Transverse colon (tissue), 4 donors: Measurements from ENCODE around the gene NANS. TPM values are rescaled to one million over a fixed set of nuclear protein-coding genes. Genes with fewer than 3 reads are reported as not detected.

Experiments
- DNase-seq: peaks from one replicate; pipeline ENCODE4 v3.0.0-alpha.2; 2019
- H3K27ac ChIP-seq, 4 donors: fragments of 200-600 bp; sonication (generic); 2 replicates each; pipeline ENCODE4 v1.5.1; 2016 to 2018; ENCODE audit warnings: inconsistent platforms in 4 of 4
- H3K27me3 ChIP-seq: fragments of 200-600 bp; sonication (generic); 2 replicates; pipeline ENCODE4 v1.5.1; 2017; ENCODE audit warnings: inconsistent platforms
- H3K36me3 ChIP-seq, 4 donors: fragments of 200-600 bp; sonication (generic); 2 replicates each; pipeline ENCODE4 v1.5.1; 2017 to 2019; ENCODE audit warnings: inconsistent platforms in 4 of 4
- H3K4me1 ChIP-seq, 4 donors: fragments of 200-600 bp; sonication (generic); 2 replicates each; pipeline ENCODE4 v1.5.1; 2017 to 2020; ENCODE audit warnings: inconsistent platforms in 4 of 4
- H3K4me3 ChIP-seq, 4 donors: fragments of 200-600 bp; sonication (generic); 1 replicate in 1 of 4; 2 replicates in 3 of 4; pipeline versions ENCODE4 v1.5.1 to v1.6.1; 2017 to 2019; ENCODE audit warnings: inconsistent platforms in 4 of 4
- H3K9me3 ChIP-seq, 2 donors: fragments of 200-600 bp; sonication (generic); 2 replicates each; pipeline ENCODE4 v1.5.1; 2017 to 2019; ENCODE audit warnings: inconsistent platforms in 2 of 2
- EP300 ChIP-seq: sonication (generic); formaldehyde crosslinking; IDR thresholded peaks from one replicate; pipeline ENCODE4 v1.6.1; 2017; ENCODE audit warnings: antibody characterized with exemption, low read depth
- POLR2A ChIP-seq: fragments of 450-650 bp; IDR thresholded peaks from one replicate; pipeline ENCODE4 v1.6.1; 2016; ENCODE audit warnings: antibody characterized with exemption, mild to moderate bottlenecking, moderate library complexity
- POLR2AphosphoS5 ChIP-seq, 3 donors: sonication (generic); formaldehyde crosslinking; IDR thresholded peaks; one replicate each; pipeline ENCODE4 v1.6.1; 2016; ENCODE audit warnings: antibody characterized with exemption in 3 of 3
- WGBS, 2 donors: methylation state at CpG; one replicate each; pipeline ENCODE4 v1.1.5; 2018; ENCODE audit warnings: low coverage in 1 of 2; 5-methylcytosine and 5-hydroxymethylcytosine counted together
- in situ Hi-C, 4 donors: fragments of 200-750 bp; cut with MboI; loops; one replicate each; pipeline versions ENCODE4 v1.15.0 to v1.15.1; 2017; ENCODE audit warnings: low sequenced_read_pairs in 3 of 4, low pct_ligation_motif_present in 1 of 4, low pct_unique_long_range_greater_than_20kb in 1 of 4
- intact Hi-C: fragments of 100-400 bp; cut with DNase I; formaldehyde crosslinking; loops from one replicate; pipeline ENCODE4 v1.15.1; 2023; ENCODE audit warnings: low total_unique reads
- total RNA-seq, 4 donors: library from RNA; depleted of rRNA; stranded (reverse); fragments of >200 nt; gene quantifications; one replicate each; pipeline ENCODE4 v1.1.0, GENCODE V29; 2016
- TF ChIP-seq, protein P1 (sequence below), 5 experiments: fragments of 200-600 bp in 3 of 5; fragments of 450-650 bp in 2 of 5; sonication (generic) in 3 of 5; IDR thresholded peaks; 1 replicate in 2 of 5; 2 replicates in 3 of 5; pipeline ENCODE4 v1.5.1; 2016 to 2017; ENCODE audit warnings: antibody characterized with exemption in 5 of 5, inconsistent platforms in 3 of 5, mild to moderate bottlenecking in 2 of 5, moderate library complexity in 1 of 5

The NANS gene
- total RNA-seq, 4 donors from 2014 or later = 86.6 to 319 (median 269) TPM

DNA sequence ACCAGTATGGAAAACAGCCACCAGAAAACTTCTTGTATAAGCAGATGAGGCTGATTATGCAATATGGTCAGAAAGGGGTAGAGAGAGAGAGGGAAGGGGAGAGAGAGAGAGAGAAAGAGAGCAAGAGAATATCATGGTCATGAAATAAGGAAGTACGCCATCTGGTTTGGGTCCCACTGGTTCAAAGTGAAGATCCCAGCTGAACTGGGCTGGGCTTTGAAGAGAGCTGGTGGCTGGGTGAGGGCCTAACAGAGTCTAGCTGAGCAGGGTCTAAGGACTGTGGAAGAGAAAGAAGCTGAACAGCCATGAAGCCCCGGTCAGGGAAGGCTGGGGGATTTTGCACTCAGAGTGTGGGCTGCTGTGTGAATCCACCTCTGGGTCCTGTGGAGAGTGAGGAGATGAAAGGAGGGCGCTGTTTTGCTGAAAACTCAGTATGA is 47.9 kb downstream of the NANS start:
- 69 to 90% methylated on average over 2 to 3 of the region's 3 CpGs for WGBS, 2 donors
- no peaks in the 10 kb centered on the region for H3K27me3 ChIP-seq
- peaks cover 3 to 48% (median 11%) of the 10 kb centered on the region in 4 donors for H3K4me1 ChIP-seq
- peaks cover 0 to 12% (median 2%) of the 10 kb centered on the region in 4 donors for H3K36me3 ChIP-seq
- in situ Hi-C loops = no loop called here
- H3K27ac ChIP-seq = peak overlapping the region; percentile 13 to 60 (median 39)
- TF ChIP-seq POLR2A (peak; percentile 11), POLR2AphosphoS5 (IDR thresholded peaks at IDR 0.05) (no peak)
- intact Hi-C loops = no loop called here
- peak; percentile 26 for DNase-seq
- no peak overlapping the region for H3K4me3 ChIP-seq
- no peaks in the 10 kb centered on the region for H3K9me3 ChIP-seq

DNA sequence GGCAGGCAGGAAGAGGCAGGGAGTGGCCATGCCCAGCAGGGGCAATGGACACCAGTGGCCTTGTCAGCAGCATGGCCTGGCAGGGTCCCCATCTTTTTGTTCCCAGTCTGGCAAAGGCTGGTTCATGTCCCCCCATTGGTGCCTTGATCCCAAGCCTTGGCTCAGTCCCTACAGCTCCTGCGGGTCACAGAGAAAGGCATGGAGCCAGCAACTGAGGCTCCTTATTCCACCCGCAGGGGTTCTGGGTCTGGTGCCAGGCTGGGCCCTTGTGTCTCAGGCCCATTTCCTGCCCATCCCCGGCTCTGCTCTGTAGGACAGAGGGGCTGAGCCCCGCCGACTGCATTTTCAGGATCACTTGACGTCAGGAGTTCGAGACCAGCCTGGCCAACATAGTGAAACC is 48.5 kb downstream of the NANS start:
- Histone ChIP-seq H3K36me3 (peaks cover 0 to 14% (median 2%) of the 10 kb centered on the region in 4 donors), H3K27me3 (no peaks in the 10 kb centered on the region), H3K27ac (peak overlapping the region in 3 of 4 donors; percentile 28 to 60 (median 50)), H3K4me1 (peaks cover 2 to 44% (median 7%) of the 10 kb centered on the region in 4 donors), H3K4me3 (no peak overlapping the region), H3K9me3 (no peaks in the 10 kb centered on the region)
- DNase-seq = no peak
- WGBS, 2 donors = 97% methylated on average over 7 of the region's 7 CpGs; no CpG with 5 or more reads in 1 of the 2 donors
- intact Hi-C loops = no loop called here
- in situ Hi-C loops = no loop called here
- TF ChIP-seq, protein P1, sequence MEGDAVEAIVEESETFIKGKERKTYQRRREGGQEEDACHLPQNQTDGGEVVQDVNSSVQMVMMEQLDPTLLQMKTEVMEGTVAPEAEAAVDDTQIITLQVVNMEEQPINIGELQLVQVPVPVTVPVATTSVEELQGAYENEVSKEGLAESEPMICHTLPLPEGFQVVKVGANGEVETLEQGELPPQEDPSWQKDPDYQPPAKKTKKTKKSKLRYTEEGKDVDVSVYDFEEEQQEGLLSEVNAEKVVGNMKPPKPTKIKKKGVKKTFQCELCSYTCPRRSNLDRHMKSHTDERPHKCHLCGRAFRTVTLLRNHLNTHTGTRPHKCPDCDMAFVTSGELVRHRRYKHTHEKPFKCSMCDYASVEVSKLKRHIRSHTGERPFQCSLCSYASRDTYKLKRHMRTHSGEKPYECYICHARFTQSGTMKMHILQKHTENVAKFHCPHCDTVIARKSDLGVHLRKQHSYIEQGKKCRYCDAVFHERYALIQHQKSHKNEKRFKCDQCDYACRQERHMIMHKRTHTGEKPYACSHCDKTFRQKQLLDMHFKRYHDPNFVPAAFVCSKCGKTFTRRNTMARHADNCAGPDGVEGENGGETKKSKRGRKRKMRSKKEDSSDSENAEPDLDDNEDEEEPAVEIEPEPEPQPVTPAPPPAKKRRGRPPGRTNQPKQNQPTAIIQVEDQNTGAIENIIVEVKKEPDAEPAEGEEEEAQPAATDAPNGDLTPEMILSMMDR (IDR thresholded peaks at IDR 0.05) = no peak
- TF ChIP-seq POLR2A (no peak), EP300 (no peak), POLR2AphosphoS5 (IDR thresholded peaks at IDR 0.05) (no peak)

DNA sequence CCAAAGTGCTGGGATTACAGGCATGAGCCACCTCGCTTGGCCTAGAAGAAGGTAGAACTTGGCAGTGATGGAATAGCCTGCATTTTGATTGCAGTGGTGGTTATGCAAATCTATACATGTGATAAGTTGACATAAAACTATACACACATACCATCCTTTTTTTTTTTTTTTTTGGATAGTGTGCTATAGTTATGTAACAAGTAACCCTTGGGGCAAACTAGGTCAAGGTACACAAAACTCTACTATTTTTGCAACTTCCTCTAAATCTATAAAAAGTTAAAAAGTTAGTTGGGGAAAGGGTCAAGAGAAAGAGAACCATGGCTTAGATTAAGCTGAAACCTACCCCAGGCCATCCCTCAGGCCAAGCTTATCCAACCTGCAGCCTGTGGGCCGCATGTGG is 51.4 kb downstream of the NANS start:
- Histone ChIP-seq H3K4me3 (no peak overlapping the region), H3K27ac (peak overlapping the region; percentile 47 to 72 (median 60)), H3K27me3 (no peaks in the 10 kb centered on the region), H3K36me3 (peaks cover 0 to 14% (median 2%) of the 10 kb centered on the region in 4 donors), H3K9me3 (no peaks in the 10 kb centered on the region), H3K4me1 (peaks cover 0 to 22% (median 0%) of the 10 kb centered on the region in 4 donors)
- in situ Hi-C loops (no loop called here), intact Hi-C loops (no loop called here)
- WGBS, 2 donors = 84 to 95% methylated on average over 2 of the region's 2 CpGs
- TF ChIP-seq POLR2AphosphoS5 (IDR thresholded peaks at IDR 0.05) = no peak
- TF ChIP-seq EP300 = no peak
- TF ChIP-seq, protein P1 (IDR thresholded peaks at IDR 0.05) = no peak
- TF ChIP-seq POLR2A = no peak
- no peak for DNase-seq

DNA sequence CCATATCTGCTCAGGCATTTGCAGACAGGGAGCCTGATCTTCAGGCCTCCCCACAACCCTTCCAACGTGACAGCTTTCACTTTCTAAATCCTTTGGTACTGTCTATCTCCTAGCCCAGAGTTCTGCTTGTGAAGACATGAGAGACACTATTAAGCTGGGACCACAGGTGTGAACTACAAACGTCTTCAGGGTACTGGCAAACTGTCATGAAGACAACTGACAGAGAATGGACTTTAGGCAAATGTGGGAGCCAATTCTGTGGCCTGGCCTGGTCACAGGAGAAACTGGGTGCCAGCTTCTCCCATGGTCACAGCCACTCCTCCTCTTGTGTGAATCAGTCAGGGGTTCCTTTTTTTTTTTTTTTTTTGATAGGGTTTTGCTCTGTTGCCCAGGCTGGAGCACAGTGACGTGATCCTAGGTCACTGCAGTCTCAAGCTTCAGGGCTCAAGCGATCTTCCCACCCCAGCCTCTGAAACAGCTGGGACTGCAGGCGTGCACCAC is 52.0 kb downstream of the NANS start:
- no peaks in the 10 kb centered on the region for H3K27me3 ChIP-seq
- H3K4me1 ChIP-seq = peaks cover 0 to 23% (median 0%) of the 10 kb centered on the region in 4 donors
- H3K27ac ChIP-seq = peak overlapping the region; percentile 47 to 72 (median 60)
- no peak overlapping the region for H3K4me3 ChIP-seq
- no peak for DNase-seq
- H3K9me3 ChIP-seq = no peaks in the 10 kb centered on the region
- TF ChIP-seq POLR2A = no peak
- TF ChIP-seq POLR2AphosphoS5 (IDR thresholded peaks at IDR 0.05) = no peak
- TF ChIP-seq, protein P1 (IDR thresholded peaks at IDR 0.05) = no peak
- no peak for TF ChIP-seq EP300
- peaks cover 0 to 14% (median 2%) of the 10 kb centered on the region in 4 donors for H3K36me3 ChIP-seq
- intact Hi-C loops (no loop called here), in situ Hi-C loops (no loop called here)
- WGBS, 2 donors = 60 to 75% methylated on average over 3 to 5 of the region's 5 CpGs
